Liver (tissue), 3 donors: ENCODE measurements around the gene LEF1.

Experiments
- ATF3 ChIP-seq: IDR thresholded peaks from 2 replicates; pipeline ENCODE4 v1.6.1; 2016; ENCODE audit warnings: antibody characterized with exemption
- CTCF ChIP-seq: fragments of 150-350 bp; IDR thresholded peaks from 2 replicates; pipeline ENCODE4 v1.5.1; 2017; ENCODE audit warnings: improper control_type of control experiment, low read depth, low read length; ENCODE audit not compliant: missing input control
- EGR1 ChIP-seq, 2 donors: IDR thresholded peaks; 2 replicates each; pipeline ENCODE4 v1.6.1; 2016 to 2018; ENCODE audit warnings: antibody characterized with exemption in 2 of 2, low read depth in 2 of 2
- GABPA ChIP-seq, 2 donors: IDR thresholded peaks in 1 of 2; conservative IDR thresholded peaks in 1 of 2; 2 replicates each; pipeline ENCODE4 v1.6.1; 2016; ENCODE audit warnings: antibody characterized with exemption in 2 of 2, mild to moderate bottlenecking in 1 of 2, moderate library complexity in 1 of 2
- JUND ChIP-seq, 2 donors: IDR thresholded peaks; 2 replicates each; pipeline ENCODE4 v1.6.1; 2016; ENCODE audit warnings: antibody characterized with exemption in 2 of 2
- MAX ChIP-seq: IDR thresholded peaks from 2 replicates; pipeline ENCODE4 v1.6.1; 2016; ENCODE audit warnings: antibody characterized with exemption
- RAD21 ChIP-seq, 2 donors: IDR thresholded peaks; 2 replicates each; pipeline ENCODE4 v1.6.1; 2016; ENCODE audit warnings: antibody characterized with exemption in 2 of 2, mild to moderate bottlenecking in 2 of 2
- REST ChIP-seq: IDR thresholded peaks from 2 replicates; pipeline ENCODE4 v1.6.1; 2016; ENCODE audit warnings: antibody characterized with exemption, mild to moderate bottlenecking
- SP1 ChIP-seq: IDR thresholded peaks from 2 replicates; pipeline ENCODE4 v1.6.1; 2018; ENCODE audit warnings: antibody characterized with exemption, mild to moderate bottlenecking
- TAF1 ChIP-seq: conservative IDR thresholded peaks from 2 replicates; pipeline ENCODE4 v1.6.1; 2016; ENCODE audit warnings: antibody characterized with exemption, mild to moderate bottlenecking
- YY1 ChIP-seq: IDR thresholded peaks from 2 replicates; pipeline ENCODE4 v1.6.1; 2016; ENCODE audit warnings: antibody characterized with exemption, mild to moderate bottlenecking
- ZBTB33 ChIP-seq: IDR thresholded peaks from 2 replicates; pipeline ENCODE4 v1.6.1; 2016; ENCODE audit warnings: antibody characterized with exemption
- donor health status: healthy.
- donor health status: healthy.

GRCh38 chr4:108072300-108072699 lies 96.4 kb downstream of the LEF1 start:
- TF ChIP-seq RAD21 (IDR thresholded peaks at IDR 0.05) (no peak), EGR1 (IDR thresholded peaks at IDR 0.05; ENCODE audit: low read depth in 2 of 2) (no peak), CTCF (no peak), JUND (IDR thresholded peaks at IDR 0.05) (no peak), ZBTB33 (no peak), REST (no peak), MAX (no peak), ATF3 (no peak), TAF1 (no peak), GABPA (IDR thresholded peaks at IDR 0.05 in 1 of 2, conservative IDR thresholded peaks at IDR 0.05 in 1 of 2) (no peak), SP1 (no peak), YY1 (no peak)
